Measurements from ENCODE around the gene MND1. TPM values are rescaled to one million over a fixed set of nuclear protein-coding genes. Genes with fewer than 3 reads are reported as not detected.

MND1 gene
- total and polyA plus RNA-seq, 7 donors, result 0.12 to 1.4 (median 0.40) TPM; not detected in 3

GRCh38 chr4:153432965-153433753 lies 88.7 kb downstream of the MND1 start:
- Histone ChIP-seq H3K27ac (peak overlapping the region; percentile 61), H3K36me3 (ENCODE audit: insufficient read depth in 1 of 2, low read depth in 1 of 2) (no peaks in the 10 kb centered on the region), H3K9me3 (no peaks in the 10 kb centered on the region), H3K4me3 (peak overlapping the region; percentile 44), H3K4me1 (no peaks in the 10 kb centered on the region), H3K27me3 (ENCODE audit: insufficient read depth in 3 of 3, low read length in 2 of 3) (no peaks in the 10 kb centered on the region)
- intact Hi-C loops (cut with DNase I), result loop anchor here (1.0 to 10.0 kb wide), 5 partner anchors 88 to 208 kb away; partner anchors contain the start of gene MND1 (in 2 of the 2)
- peak; percentile 59 for TF ChIP-seq CTCF (IDR thresholded peaks at IDR 0.05)
- whole genome bisulfite sequencing, 3 donors, result 60 to 65% (median 61%) methylated on average over 12 of the region's 12 CpGs
- peak; percentile 40 to 59 for DNase-seq
- ATAC-seq, result peak; percentile 80 to 94 (median 87)

GRCh38 chr4:153433754-153434105 lies 89.2 kb downstream of the MND1 start:
- Histone ChIP-seq H3K4me3 (no peak overlapping the region), H3K4me1 (no peaks in the 10 kb centered on the region), H3K27ac (peak overlapping the region; percentile 61), H3K27me3 (ENCODE audit: insufficient read depth in 3 of 3, low read length in 2 of 3) (no peaks in the 10 kb centered on the region), H3K36me3 (ENCODE audit: insufficient read depth in 1 of 2, low read depth in 1 of 2) (no peaks in the 10 kb centered on the region), H3K9me3 (no peaks in the 10 kb centered on the region)
- ATAC-seq (no peak), DNase-seq (no peak)
- 44 to 64% (median 60%) methylated on average over 3 of the region's 3 CpGs for WGBS, 3 donors
- intact Hi-C loops (cut with DNase I), result loop anchor here (1.0 to 10.0 kb wide), 5 partner anchors 89 to 209 kb away; partner anchors contain the start of gene MND1 (in 2 of the 2)
- no peak for TF ChIP-seq CTCF (IDR thresholded peaks at IDR 0.05)

- H3K4me3 ChIP-seq, result no peak overlapping the region
- no peak for ATAC-seq
- no peak for TF ChIP-seq CTCF (IDR thresholded peaks at IDR 0.05)
- H3K9me3 ChIP-seq, result no peaks in the 10 kb centered on the region
- no peaks in the 10 kb centered on the region for H3K36me3 ChIP-seq (ENCODE audit: insufficient read depth in 1 of 2, low read depth in 1 of 2)
- no peaks in the 10 kb centered on the region for H3K27me3 ChIP-seq (ENCODE audit: insufficient read depth in 3 of 3, low read length in 2 of 3)
- no peak for DNase-seq
- H3K27ac ChIP-seq, result no peak overlapping the region
- WGBS, 3 donors, result 78 to 96% (median 79%) methylated on average over 2 of the region's 2 CpGs
- intact Hi-C loops (cut with DNase I), result loop anchor here (5.0 to 10.0 kb wide), 4 partner anchors 89 to 209 kb away; partner anchors contain the start of gene MND1 (in 2 of the 2)
- no peaks in the 10 kb centered on the region for H3K4me1 ChIP-seq
Observed at GRCh38 chr4:153434190-153434589, 89.7 kb downstream of the MND1 start.

- Histone ChIP-seq H3K4me1 (peaks cover 5% of the 10 kb centered on the region), H3K36me3 (ENCODE audit: insufficient read depth in 1 of 2, low read depth in 1 of 2) (no peaks in the 10 kb centered on the region), H3K4me3 (peak overlapping the region; percentile 65), H3K27me3 (ENCODE audit: insufficient read depth in 3 of 3, low read length in 2 of 3) (no peaks in the 10 kb centered on the region), H3K27ac (peak overlapping the region; percentile 87), H3K9me3 (no peaks in the 10 kb centered on the region)
- WGBS, 3 donors, result 26 to 46% (median 28%) methylated on average over 13 of the region's 13 CpGs
- no peak for DNase-seq
- ATAC-seq, result peak; percentile 71 to 96 (median 93)
- TF ChIP-seq CTCF (IDR thresholded peaks at IDR 0.05), result no peak
- intact Hi-C loops (cut with DNase I), result loop anchor here (10.0 kb wide), 3 partner anchors 94 to 214 kb away; partner anchors contain the start of gene MND1 (in 1 of the 2)
Observed at GRCh38 chr4:153438916-153439756, 94.6 kb downstream of the MND1 start.

Data from psoas muscle (tissue), 8 donors.